ENCODE measurements around the gene PRXL2C.
"Not testable (repeated sequence)": the region's sequence is repeated elsewhere in the genome, so short reads cannot be mapped to it uniquely, and the experiment has no call there.

PRXL2C gene

DNA sequence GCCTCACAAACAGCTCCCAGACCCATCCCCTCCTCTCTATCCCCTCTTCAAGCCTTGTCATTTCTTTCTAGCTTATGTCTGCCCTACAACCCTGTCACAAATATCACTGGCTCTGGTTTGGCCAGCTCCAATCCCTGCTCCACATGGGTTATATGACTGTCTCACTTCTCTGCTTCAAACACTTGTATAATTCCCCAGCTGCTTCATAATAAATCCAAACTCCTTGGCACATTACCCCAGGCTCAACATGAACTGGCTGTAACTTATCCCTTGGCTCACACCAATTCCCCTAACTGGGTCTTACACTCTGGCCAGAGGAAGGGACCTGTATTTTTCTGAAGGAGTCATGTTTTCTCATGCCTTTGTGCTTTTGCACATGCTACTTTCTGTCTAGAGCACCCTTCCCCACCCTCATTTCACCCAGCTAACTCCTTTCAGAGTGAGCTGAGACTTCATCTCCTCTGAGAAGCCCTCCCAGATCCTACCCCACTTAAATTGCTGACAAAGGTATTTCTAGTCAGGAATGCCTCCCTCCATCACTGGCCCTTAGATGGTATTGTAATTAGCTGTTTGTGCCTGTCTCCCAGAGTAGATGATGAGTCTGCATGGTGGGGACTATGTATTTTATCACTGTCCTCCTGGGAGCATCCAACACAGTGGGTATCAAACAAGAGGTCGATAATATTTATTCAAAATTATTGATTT lies 5.3 kb downstream of the PRXL2C start:
- DNase-seq (ENCODE audit: low read depth in 2 of 2): no peak

- DNase-seq (ENCODE audit: low read depth in 2 of 2): no peak
Observed at GRCh38 chr9:96646081-96646991, 8.8 kb downstream of the PRXL2C start.

DNA sequence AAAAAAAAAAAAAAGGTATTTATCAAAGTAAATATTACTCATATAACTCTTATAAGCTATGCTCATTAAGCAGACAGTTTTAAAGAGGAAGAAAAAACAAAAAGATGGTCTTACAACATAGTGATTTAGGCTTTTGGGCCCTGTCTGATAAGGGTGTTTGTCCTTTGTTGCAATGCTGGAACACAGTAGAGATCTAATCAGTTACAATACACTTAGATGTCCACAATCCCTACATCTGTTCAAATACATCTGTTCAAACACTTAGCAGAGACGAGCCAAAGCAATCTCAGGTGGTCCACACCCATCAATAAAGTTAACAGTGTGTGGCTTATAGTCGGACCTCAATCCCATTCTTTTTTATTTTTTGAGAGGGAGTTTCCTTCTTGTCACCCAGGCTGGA lies 11.0 kb downstream of the PRXL2C start:
- no peak for DNase-seq (ENCODE audit: low read depth in 2 of 2)

GRCh38 chr9:96641514-96641913 lies 13.6 kb downstream of the PRXL2C start:
- no peak for DNase-seq (ENCODE audit: low read depth in 2 of 2)

- no peak for DNase-seq (ENCODE audit: low read depth in 2 of 2)
Observed at GRCh38 chr9:96638606-96639364, 16.3 kb downstream of the PRXL2C start.

GRCh38 chr9:96636368-96636767 lies 18.7 kb downstream of the PRXL2C start:
- DNase-seq (ENCODE audit: low read depth in 2 of 2): no peak

DNA sequence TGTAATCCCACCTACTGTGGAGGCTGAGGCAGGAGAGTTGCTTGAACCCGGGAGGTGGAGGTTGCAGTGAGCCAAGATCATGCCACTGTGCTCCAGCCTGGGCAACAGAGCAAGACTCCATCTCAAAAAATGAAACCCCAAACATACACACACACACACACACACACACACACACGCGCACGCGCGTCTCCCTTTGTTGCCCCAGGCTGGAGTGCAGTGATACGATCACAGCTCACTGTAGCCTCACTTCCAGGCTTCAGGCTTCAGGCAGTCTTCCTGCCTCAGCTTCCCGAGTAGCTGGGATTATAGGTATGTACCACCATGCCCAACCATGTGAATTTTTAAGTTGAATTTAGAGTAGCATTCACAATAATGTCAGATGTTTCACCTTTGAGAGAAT lies 21.5 kb downstream of the PRXL2C start:
- not testable (repeated sequence) for DNase-seq (ENCODE audit: low read depth in 2 of 2)

GRCh38 chr9:96626912-96627311 lies 28.2 kb downstream of the PRXL2C start:
- no peak for DNase-seq (ENCODE audit: low read depth in 2 of 2)

- no peak for DNase-seq (ENCODE audit: low read depth in 2 of 2)
Observed at GRCh38 chr9:96621618-96622017, 33.5 kb downstream of the PRXL2C start.

GRCh38 chr9:96620832-96621269 lies 34.3 kb downstream of the PRXL2C start:
- no peak for DNase-seq (ENCODE audit: low read depth in 2 of 2)

- DNase-seq (ENCODE audit: low read depth in 2 of 2): no peak
Observed at GRCh38 chr9:96620181-96620514, 35.0 kb downstream of the PRXL2C start.

DNA sequence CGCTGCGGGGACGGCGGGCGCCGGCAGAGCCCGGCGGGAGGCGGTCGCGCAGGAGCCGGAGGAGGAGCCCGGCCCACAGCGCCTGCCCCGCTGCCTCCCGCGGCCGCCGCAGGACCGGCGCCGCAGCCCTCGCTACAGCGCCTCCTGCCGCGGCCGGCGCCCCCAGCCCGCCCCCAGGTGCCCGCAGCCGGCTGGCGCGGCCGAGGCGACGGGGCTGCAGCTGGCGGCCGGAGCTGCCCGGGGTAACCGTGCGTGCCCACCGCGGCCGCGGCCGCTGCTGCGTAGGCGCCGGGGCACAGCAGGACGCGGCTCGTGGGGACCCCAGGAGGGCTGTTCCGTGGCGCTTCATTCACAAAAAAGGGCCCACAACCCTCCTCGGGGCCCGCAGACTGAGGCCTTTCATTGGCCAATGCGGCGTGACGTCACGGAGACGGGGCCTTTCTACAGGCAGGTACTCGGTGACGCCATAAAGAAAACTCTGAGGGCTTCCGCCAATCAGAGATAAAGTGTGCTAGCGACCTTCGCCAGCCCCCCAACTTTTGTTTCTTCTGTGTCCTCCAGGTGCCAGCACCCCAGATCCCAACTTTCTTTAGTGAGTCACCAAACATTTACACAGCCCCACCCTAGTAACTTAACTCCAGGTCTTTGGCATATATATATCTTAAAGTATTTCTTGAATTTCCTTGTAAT lies 35.5 kb downstream of the PRXL2C start, which contains the start of gene CDC14B:
Gene CDC14B, minus strand, starts transcription at position 353 of the 690 bp plus-strand sequence. CDS start 465 bp downstream, outside the sequence.
- DNase-seq (ENCODE audit: low read depth in 2 of 2): peak; percentile 48 to 67

DNA sequence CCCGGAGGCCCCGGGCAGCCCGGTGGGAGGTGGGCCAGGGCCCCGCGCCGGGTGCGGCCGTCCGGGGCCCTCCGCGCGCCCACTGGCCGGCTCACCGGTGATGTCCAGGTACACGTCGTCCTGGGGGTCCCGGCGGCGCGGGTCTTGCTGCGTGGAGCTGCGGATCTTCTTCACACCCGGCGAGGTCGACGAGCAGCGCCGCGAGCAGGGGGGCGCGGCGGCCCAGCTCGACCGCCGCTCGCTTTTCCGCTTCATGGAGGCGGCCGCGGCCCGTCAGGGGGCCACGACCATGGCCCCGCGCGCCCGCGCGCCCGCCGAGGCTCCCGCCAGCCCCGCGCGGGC lies 36.0 kb downstream of the PRXL2C start:
- no peak for DNase-seq (ENCODE audit: low read depth in 2 of 2)

DNA sequence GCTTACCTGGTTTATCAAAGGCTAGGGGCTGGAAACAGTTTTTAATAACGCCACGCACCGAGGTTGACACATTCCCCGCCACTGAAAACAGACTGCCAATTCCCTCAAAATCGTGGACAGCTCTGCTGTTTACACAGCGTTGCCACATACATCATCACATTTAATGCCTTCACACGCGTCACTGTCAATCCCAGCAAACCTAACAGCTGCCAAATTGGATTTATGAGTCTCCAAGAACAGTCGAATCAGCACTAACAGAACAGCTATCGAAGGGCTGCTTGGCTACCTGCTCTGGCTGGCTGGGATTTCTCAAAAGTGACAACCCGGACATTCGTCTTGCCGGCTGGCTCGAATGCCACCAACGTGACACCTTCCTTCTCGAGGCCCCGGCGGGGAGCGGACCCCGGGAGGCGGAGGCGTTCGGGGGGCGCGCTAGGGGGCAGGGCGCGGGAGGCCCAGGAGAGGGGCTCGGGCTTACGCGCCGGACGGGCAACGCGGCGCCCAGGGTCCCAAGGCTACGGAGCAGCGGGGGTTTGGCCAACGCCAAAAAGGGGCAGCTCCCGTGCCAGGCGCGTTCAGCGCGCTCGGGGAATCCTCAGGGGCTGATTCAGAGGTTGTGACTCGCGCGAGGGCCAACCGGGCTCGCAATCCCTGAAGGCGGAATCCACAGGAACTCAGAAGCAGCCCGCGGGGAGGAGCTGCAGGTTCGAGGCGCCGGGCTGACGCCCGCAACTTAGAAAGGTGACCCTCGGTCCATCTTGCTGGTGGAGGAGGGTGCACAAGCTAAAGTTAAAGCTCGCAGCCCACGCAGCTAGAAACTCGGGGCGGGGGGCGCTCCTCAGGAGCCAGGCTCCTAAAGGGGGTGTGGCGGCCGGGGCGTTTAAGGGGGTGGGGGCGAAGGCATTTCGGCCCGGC lies 36.7 kb downstream of the PRXL2C start:
- no peak for DNase-seq (ENCODE audit: low read depth in 2 of 2)

GRCh38 chr9:96617439-96618185 lies 37.5 kb downstream of the PRXL2C start:
- no peak for DNase-seq (ENCODE audit: low read depth in 2 of 2)

GRCh38 chr9:96616817-96617438 lies 38.2 kb downstream of the PRXL2C start:
- DNase-seq (ENCODE audit: low read depth in 2 of 2): no peak

- DNase-seq (ENCODE audit: low read depth in 2 of 2): no peak
Observed at GRCh38 chr9:96615411-96615810, 39.7 kb downstream of the PRXL2C start.

GRCh38 chr9:96614664-96615063 lies 40.5 kb downstream of the PRXL2C start:
- DNase-seq (ENCODE audit: low read depth in 2 of 2): not testable (repeated sequence)

GRCh38 chr9:96612966-96613589 lies 42.0 kb downstream of the PRXL2C start:
- DNase-seq (ENCODE audit: low read depth in 2 of 2): no peak
